Stimulated activated naive B cell treated with anti-CD40 and anti-IgM and Interleukin-4, amounts not matched to agents 10 μg/mL and 1 μg/mL and 100 μg/mL, for 72 hours (primary cell): Measurements from ENCODE around the gene HOXC9.

ENCODE experiments used
- ATAC-seq, 2 donors: fragments of 150-1000 bp; cut with Tn5 transposase; replicated peaks; 2 replicates each; pipeline ENCODE4 v1.10.0; 2021; ENCODE audit warnings: moderate library complexity in 1 of 2
- DNase-seq: peaks from one replicate; pipeline ENCODE4 v3.0.0; 2021
- H3K27ac Mint-ChIP-seq: one replicate; pipeline ENCODE4 v1.8.0; 2022; ENCODE audit warnings: mild to moderate bottlenecking, mixed read lengths
- H3K27me3 Mint-ChIP-seq, 2 donors: one replicate each; pipeline ENCODE4 v1.8.0; 2022; ENCODE audit warnings: mixed read lengths in 2 of 2
- H3K36me3 Mint-ChIP-seq, 2 donors: one replicate each; pipeline ENCODE4 v1.8.0; 2022; ENCODE audit warnings: mixed read lengths in 2 of 2, mild to moderate bottlenecking in 1 of 2
- H3K4me1 Mint-ChIP-seq, 2 donors: one replicate each; pipeline ENCODE4 v1.8.0; 2022; ENCODE audit warnings: mixed read lengths in 2 of 2, mild to moderate bottlenecking in 1 of 2
- H3K4me3 Mint-ChIP-seq, 2 donors: one replicate each; pipeline ENCODE4 v1.8.0; 2022; ENCODE audit warnings: mild to moderate bottlenecking in 2 of 2, mixed read lengths in 2 of 2, moderate library complexity in 1 of 2
- H3K9me3 Mint-ChIP-seq, 2 donors: one replicate each; pipeline ENCODE4 v1.8.0; 2022; ENCODE audit warnings: mixed read lengths in 2 of 2, mild to moderate bottlenecking in 1 of 2

The HOXC9 gene

DNA sequence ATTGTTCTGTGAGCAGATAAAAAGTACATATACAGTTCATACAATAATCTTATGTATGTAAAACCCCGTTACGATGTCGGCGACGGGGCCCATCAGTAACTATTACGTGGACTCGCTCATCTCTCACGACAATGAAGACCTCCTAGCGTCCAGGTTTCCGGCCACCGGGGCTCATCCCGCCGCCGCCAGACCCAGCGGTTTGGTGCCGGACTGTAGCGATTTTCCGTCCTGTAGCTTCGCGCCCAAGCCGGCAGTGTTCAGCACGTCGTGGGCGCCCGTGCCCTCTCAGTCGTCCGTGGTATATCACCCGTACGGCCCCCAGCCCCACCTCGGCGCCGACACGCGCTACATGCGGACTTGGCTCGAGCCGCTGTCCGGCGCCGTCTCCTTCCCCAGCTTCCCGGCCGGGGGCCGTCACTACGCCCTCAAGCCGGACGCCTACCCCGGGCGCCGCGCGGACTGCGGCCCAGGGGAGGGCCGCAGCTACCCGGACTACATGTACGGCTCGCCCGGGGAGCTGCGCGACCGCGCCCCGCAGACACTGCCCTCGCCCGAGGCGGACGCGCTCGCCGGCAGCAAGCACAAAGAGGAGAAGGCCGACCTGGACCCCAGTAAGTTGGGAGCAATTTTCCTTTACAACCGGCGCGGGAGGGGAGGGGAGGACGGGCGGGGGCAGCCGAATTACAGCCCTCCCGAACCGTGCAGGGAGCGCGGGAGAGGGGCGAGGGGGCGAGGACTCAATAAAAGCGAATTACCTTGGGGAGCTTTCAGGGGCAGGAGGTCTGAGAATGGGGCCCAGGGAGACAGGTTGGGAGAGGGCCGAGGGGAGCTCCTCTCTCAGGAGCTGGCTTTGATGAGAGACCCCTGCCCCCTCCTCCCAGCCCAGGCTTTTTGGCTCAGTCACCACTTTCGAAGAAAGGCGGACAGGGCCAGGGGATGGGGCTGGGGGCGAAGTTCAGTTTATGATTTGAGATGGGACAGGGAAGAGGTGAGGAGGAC, at the start of gene HOXC9:
Gene HOXC9 (plus strand): TSS at position 46 of the 999 bp plus-strand sequence. CDS start 28 bp downstream, at position 74.
- Mint-ChIP-seq H3K27ac (peak within 1 kb of the TSS; percentile 69), H3K27me3 (peaks cover 86 to 97% of the 10 kb centered on the region in 2 donors)

DNA sequence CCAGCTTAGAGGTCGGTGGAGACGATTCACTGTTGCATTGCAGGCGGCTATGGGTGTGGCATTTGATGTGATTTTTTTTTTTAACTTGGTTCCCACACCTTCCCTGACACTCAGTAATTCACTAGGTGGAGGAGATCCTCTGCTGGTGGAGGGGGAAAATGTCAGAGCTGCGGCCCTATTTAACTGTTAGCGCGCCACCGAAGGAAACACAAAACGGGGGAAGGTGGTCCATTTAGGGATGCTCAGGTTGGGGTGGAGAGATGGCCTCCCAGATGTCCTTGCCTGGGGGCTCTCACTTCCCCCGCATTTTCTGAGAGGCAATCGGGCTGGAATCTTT, 49.6 kb upstream of the HOXC9 start:
- no peak for DNase-seq
- peaks cover 0 to 6% of the 10 kb centered on the region in 2 donors for H3K36me3 Mint-ChIP-seq
- peaks cover 4 to 8% of the 10 kb centered on the region in 2 donors for H3K4me1 Mint-ChIP-seq
- peaks cover 0 to 2% of the 10 kb centered on the region in 2 donors for H3K9me3 Mint-ChIP-seq
- no peak for ATAC-seq
- peaks cover 74 to 85% of the 10 kb centered on the region in 2 donors for H3K27me3 Mint-ChIP-seq
- no peak overlapping the region for H3K4me3 Mint-ChIP-seq
- H3K27ac Mint-ChIP-seq = no peak overlapping the region

More for the DNA sequence above, at the start of gene HOXC9:
- ATAC-seq (no peak), DNase-seq (no peak)
- Mint-ChIP-seq H3K4me3 (peak within 1 kb of the TSS; percentile 44 to 51), H3K36me3 (peaks cover 0 to 2% of the 10 kb centered on the region in 2 donors), H3K9me3 (no peaks in the 10 kb centered on the region), H3K4me1 (peaks cover 26 to 46% of the 10 kb centered on the region in 2 donors)

GRCh38 chr12:53950789-53951576, 49.0 kb upstream of the HOXC9 start:
- H3K27me3 Mint-ChIP-seq = peaks cover 74 to 85% of the 10 kb centered on the region in 2 donors
- peaks cover 0 to 6% of the 10 kb centered on the region in 2 donors for H3K36me3 Mint-ChIP-seq
- no peak for ATAC-seq
- no peak for DNase-seq
- H3K27ac Mint-ChIP-seq = peak overlapping the region; percentile 76
- H3K9me3 Mint-ChIP-seq = peaks cover 0 to 4% of the 10 kb centered on the region in 2 donors
- peaks cover 6 to 12% of the 10 kb centered on the region in 2 donors for H3K4me1 Mint-ChIP-seq
- H3K4me3 Mint-ChIP-seq = peak overlapping the region in 1 of 2 donors; percentile 11

GRCh38 chr12:53951577-53952334, 48.2 kb upstream of the HOXC9 start:
- Mint-ChIP-seq H3K27ac (peak overlapping the region; percentile 76), H3K4me1 (peaks cover 10 to 17% of the 10 kb centered on the region in 2 donors)
- DNase-seq = no peak

GRCh38 chr12:53952335-53952694, 47.6 kb upstream of the HOXC9 start:
- H3K9me3 Mint-ChIP-seq = peaks cover 0 to 4% of the 10 kb centered on the region in 2 donors
- no peak for ATAC-seq

More at GRCh38 chr12:53951577-53952334, 48.2 kb upstream of the HOXC9 start:
- peaks cover 74 to 85% of the 10 kb centered on the region in 2 donors for H3K27me3 Mint-ChIP-seq
- ATAC-seq = no peak
- H3K36me3 Mint-ChIP-seq = peaks cover 0 to 6% of the 10 kb centered on the region in 2 donors
- H3K9me3 Mint-ChIP-seq = peaks cover 0 to 4% of the 10 kb centered on the region in 2 donors
- peak overlapping the region in 1 of 2 donors; percentile 11 for H3K4me3 Mint-ChIP-seq

GRCh38 chr12:53952871-53953734, 46.9 kb upstream of the HOXC9 start:
- DNase-seq (no peak), ATAC-seq (no peak)
- H3K4me1 Mint-ChIP-seq = peaks cover 11 to 22% of the 10 kb centered on the region in 2 donors
- H3K4me3 Mint-ChIP-seq = peak overlapping the region; percentile 5 to 7
- peaks cover 0 to 6% of the 10 kb centered on the region in 2 donors for H3K36me3 Mint-ChIP-seq
- H3K27me3 Mint-ChIP-seq = peaks cover 77 to 90% of the 10 kb centered on the region in 2 donors
- H3K27ac Mint-ChIP-seq = peak overlapping the region; percentile 62
- H3K9me3 Mint-ChIP-seq = peaks cover 0 to 4% of the 10 kb centered on the region in 2 donors

More at GRCh38 chr12:53952335-53952694, 47.6 kb upstream of the HOXC9 start:
- DNase-seq = no peak
- Mint-ChIP-seq H3K36me3 (peaks cover 0 to 6% of the 10 kb centered on the region in 2 donors), H3K4me1 (peaks cover 11 to 22% of the 10 kb centered on the region in 2 donors), H3K4me3 (peak overlapping the region in 1 of 2 donors; percentile 6), H3K27ac (peak overlapping the region; percentile 62), H3K27me3 (peaks cover 76 to 87% of the 10 kb centered on the region in 2 donors)

- no peak overlapping the region for H3K4me3 Mint-ChIP-seq
- peaks cover 11 to 22% of the 10 kb centered on the region in 2 donors for H3K4me1 Mint-ChIP-seq
- H3K27me3 Mint-ChIP-seq = peaks cover 77 to 90% of the 10 kb centered on the region in 2 donors
- no peak for DNase-seq
- H3K9me3 Mint-ChIP-seq = peaks cover 0 to 4% of the 10 kb centered on the region in 2 donors
- no peak for ATAC-seq
- peaks cover 0 to 6% of the 10 kb centered on the region in 2 donors for H3K36me3 Mint-ChIP-seq
- peak overlapping the region; percentile 73 for H3K27ac Mint-ChIP-seq
Measured at GRCh38 chr12:53953831-53954693, 45.9 kb upstream of the HOXC9 start.

- DNase-seq (no peak), ATAC-seq (no peak)
- peaks cover 11 to 22% of the 10 kb centered on the region in 2 donors for H3K4me1 Mint-ChIP-seq
- H3K27ac Mint-ChIP-seq = peak within 1 kb of the TSS; percentile 73
- no peak within 1 kb of the TSS for H3K4me3 Mint-ChIP-seq
- peaks cover 0 to 6% of the 10 kb centered on the region in 2 donors for H3K36me3 Mint-ChIP-seq
- peaks cover 79 to 90% of the 10 kb centered on the region in 2 donors for H3K27me3 Mint-ChIP-seq
- peaks cover 2 to 4% of the 10 kb centered on the region in 2 donors for H3K9me3 Mint-ChIP-seq
Measured at GRCh38 chr12:53954694-53955035, 45.3 kb upstream of the HOXC9 start, which contains the start of gene HOXC12. TSS of gene HOXC12 (plus strand) at chr12:53954903. CDS start at chr12:53954930, 27 bp downstream.

- H3K36me3 Mint-ChIP-seq = peaks cover 0 to 6% of the 10 kb centered on the region in 2 donors
- H3K4me1 Mint-ChIP-seq = peaks cover 14 to 27% of the 10 kb centered on the region in 2 donors
- ATAC-seq (no peak), DNase-seq (no peak)
- H3K27ac Mint-ChIP-seq = peak overlapping the region; percentile 73
- H3K9me3 Mint-ChIP-seq = peaks cover 4 to 6% of the 10 kb centered on the region in 2 donors
- H3K27me3 Mint-ChIP-seq = peaks cover 79 to 90% of the 10 kb centered on the region in 2 donors
- no peak overlapping the region for H3K4me3 Mint-ChIP-seq
Measured at GRCh38 chr12:53955036-53955775, 44.8 kb upstream of the HOXC9 start.

DNA sequence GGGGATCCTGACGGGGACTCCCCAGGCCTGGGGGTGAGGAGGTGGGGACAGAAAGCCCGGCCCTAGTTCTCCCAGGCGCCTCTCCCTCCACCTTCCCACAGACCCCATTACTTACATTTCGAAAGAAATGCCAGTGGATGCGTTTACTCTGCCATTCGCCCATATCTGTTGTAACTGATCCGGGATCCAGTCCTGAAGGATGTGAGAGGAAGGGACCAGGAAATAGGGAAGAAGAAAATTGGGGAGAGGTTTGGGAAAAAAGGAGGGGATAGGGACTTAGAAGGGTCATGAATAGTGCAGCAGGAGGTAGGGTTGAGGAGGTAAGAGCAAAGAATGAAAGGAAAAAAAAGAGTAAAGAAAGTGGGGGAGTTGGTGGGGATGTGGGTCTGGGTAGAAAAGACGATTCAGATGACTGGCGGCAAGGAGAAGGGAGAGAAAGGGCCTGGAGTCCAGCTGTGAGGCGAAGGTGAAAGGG, 44.1 kb upstream of the HOXC9 start:
- no peak for ATAC-seq
- H3K4me3 Mint-ChIP-seq = peak overlapping the region; percentile 54 to 55

GRCh38 chr12:53956251-53956887, 43.6 kb upstream of the HOXC9 start:
- ATAC-seq (no peak), DNase-seq (no peak)
- Mint-ChIP-seq H3K27me3 (peaks cover 76 to 90% of the 10 kb centered on the region in 2 donors), H3K4me3 (peak overlapping the region; percentile 54 to 55), H3K4me1 (peaks cover 10 to 30% of the 10 kb centered on the region in 2 donors), H3K9me3 (peaks cover 4 to 6% of the 10 kb centered on the region in 2 donors), H3K36me3 (peaks cover 2 to 6% of the 10 kb centered on the region in 2 donors), H3K27ac (peak overlapping the region; percentile 84)

More for the DNA sequence above, 44.1 kb upstream of the HOXC9 start:
- Mint-ChIP-seq H3K36me3 (peaks cover 2 to 6% of the 10 kb centered on the region in 2 donors), H3K27ac (peak overlapping the region; percentile 84), H3K4me1 (peaks cover 14 to 30% of the 10 kb centered on the region in 2 donors), H3K9me3 (peaks cover 4 to 6% of the 10 kb centered on the region in 2 donors), H3K27me3 (peaks cover 80 to 90% of the 10 kb centered on the region in 2 donors)
- no peak for DNase-seq
